Fibroblast of lung (primary cell): Measurements from ENCODE around the gene UCN3. TPM values are rescaled to one million over a fixed set of nuclear protein-coding genes. Genes with fewer than 3 reads are reported as not detected.
"Not testable (repeated sequence)": the region's sequence is repeated elsewhere in the genome, so short reads cannot be mapped to it uniquely, and the experiment has no call there.

Source experiments
- DNase-seq, 2 donors: peaks; one replicate each; pipeline versions ENCODE4 v3.0.0 to v3.0.0-alpha.2; 2010; ENCODE audit warnings: low read depth in 2 of 2
- H2AFZ ChIP-seq: 2 replicates; pipeline ENCODE4 v1.5.1; 2012; ENCODE audit warnings: low read length, control low read depth, inconsistent platforms
- H3K27ac ChIP-seq: 2 replicates; pipeline ENCODE4 v1.5.1; 2011; ENCODE audit warnings: low read length, control low read depth; ENCODE audit not compliant: insufficient read depth
- H3K27me3 ChIP-seq: 2 replicates; pipeline ENCODE4 v1.5.1; 2011; ENCODE audit warnings: mild to moderate bottlenecking, low read length; ENCODE audit not compliant: control insufficient read depth, insufficient read depth
- H3K36me3 ChIP-seq: 2 replicates; pipeline ENCODE4 v1.5.1; 2011; ENCODE audit warnings: low read length; ENCODE audit not compliant: control insufficient read depth, insufficient read depth
- H3K4me1 ChIP-seq: 2 replicates; pipeline ENCODE4 v1.5.1; 2011; ENCODE audit warnings: low read length; ENCODE audit not compliant: control insufficient read depth, insufficient read depth; ENCODE audit errors: extremely low read depth
- H3K4me2 ChIP-seq: 2 replicates; pipeline ENCODE4 v1.5.1; 2011; ENCODE audit warnings: low read length, control low read depth; ENCODE audit not compliant: insufficient read depth; ENCODE audit errors: extremely low read depth
- H3K4me3 ChIP-seq, 4 experiments: fragments of 200-600 bp in 1 of 4; sonication (generic) in 1 of 4; replicated peaks in 1 of 4; 2 replicates each; pipeline ENCODE4 v1.5.1; 2011 to 2016; ENCODE audit warnings: low read length in 4 of 4, low read depth in 3 of 4, mild to moderate bottlenecking in 3 of 4, control low read depth in 2 of 4, inconsistent platforms in 1 of 4, mixed read lengths in 1 of 4; ENCODE audit not compliant: insufficient read depth in 1 of 4; ENCODE audit errors: control extremely low read depth in 1 of 4
- H3K79me2 ChIP-seq: 2 replicates; pipeline ENCODE4 v1.5.1; 2012; ENCODE audit warnings: mild to moderate bottlenecking, low read length, inconsistent platforms; ENCODE audit not compliant: control insufficient read depth, insufficient read depth
- H3K9ac ChIP-seq: 2 replicates; pipeline ENCODE4 v1.5.1; 2011; ENCODE audit warnings: mild to moderate bottlenecking, low read length, control low read depth; ENCODE audit not compliant: insufficient read depth
- H3K9me3 ChIP-seq: 2 replicates; pipeline ENCODE4 v1.5.1; 2012; ENCODE audit warnings: low read depth, low read length; ENCODE audit not compliant: control insufficient read depth, insufficient read depth
- H4K20me1 ChIP-seq: 2 replicates; pipeline ENCODE4 v1.5.1; 2011; ENCODE audit warnings: low read length; ENCODE audit not compliant: control insufficient read depth, insufficient read depth; ENCODE audit errors: extremely low read depth
- CTCF ChIP-seq, 2 donors: IDR thresholded peaks in 1 of 2; conservative IDR thresholded peaks in 1 of 2; 1 replicate in 1 of 2; 2 replicates in 1 of 2; pipeline ENCODE4 v1.5.1; 2011 to 2012; ENCODE audit warnings: low read length in 2 of 2, control low read depth in 1 of 2, inconsistent platforms in 1 of 2, low read depth in 1 of 2, mild to moderate bottlenecking in 1 of 2
- EZH2 ChIP-seq: IDR thresholded peaks from 2 replicates; pipeline ENCODE4 v1.5.1; 2012; ENCODE audit warnings: low read length, control low read depth, mild to moderate bottlenecking; ENCODE audit errors: missing control alignments
- polyA plus RNA-seq, 2 donors: library from polyadenylated mRNA; depleted of rRNA in 1 of 2; stranded (reverse) in 1 of 2; unstranded in 1 of 2; fragments of >200 nt; gene quantifications; 2 replicates each; pipeline ENCODE4 v1.2.1, GENCODE V29; 2011 to 2012; ENCODE audit warnings: missing spikeins in 1 of 2
- total RNA-seq: library from RNA; depleted of rRNA; stranded (reverse); fragments of >200 nt; gene quantifications from 2 replicates; pipeline ENCODE4 v1.2.1, GENCODE V29; 2014

Gene UCN3
- total and polyA plus RNA-seq, 2 donors (not counting 1 experiment from before 2014, with no cell fraction given), result not detected

DNA sequence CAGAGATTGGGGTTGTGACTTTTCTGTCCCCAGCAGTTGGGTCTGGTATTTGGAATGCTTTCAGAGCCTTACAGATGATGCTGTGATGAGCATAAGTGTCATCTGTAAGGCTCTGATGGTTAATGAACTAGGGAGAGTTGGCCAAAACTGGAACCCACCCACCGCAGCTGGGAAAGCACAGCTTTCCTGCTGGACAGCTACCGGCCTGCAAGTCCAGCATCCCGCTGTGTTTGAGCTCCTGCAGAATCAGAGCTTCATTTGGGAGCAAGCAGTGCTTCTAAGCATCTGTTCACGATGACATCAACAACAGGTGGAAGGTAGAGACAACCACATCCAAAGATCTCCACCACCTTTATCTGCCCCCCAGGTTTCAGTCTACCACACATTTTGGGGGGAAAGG is 11.7 kb downstream of the UCN3 start:
- no peaks in the 10 kb centered on the region for H3K4me1 ChIP-seq
- DNase-seq, result no peak
- H3K27ac ChIP-seq, result no peak overlapping the region
- no peaks in the 10 kb centered on the region for H4K20me1 ChIP-seq
- H3K27me3 ChIP-seq, result no peaks in the 10 kb centered on the region
- no peaks in the 10 kb centered on the region for H3K36me3 ChIP-seq
- no peak overlapping the region for H3K4me2 ChIP-seq
- no peak overlapping the region for H3K4me3 ChIP-seq
- H3K9me3 ChIP-seq, result no peaks in the 10 kb centered on the region
- H3K9ac ChIP-seq, result no peak overlapping the region
- no peaks in the 10 kb centered on the region for H3K79me2 ChIP-seq
- no peak for TF ChIP-seq EZH2
- no peak overlapping the region for H2AFZ ChIP-seq

DNA sequence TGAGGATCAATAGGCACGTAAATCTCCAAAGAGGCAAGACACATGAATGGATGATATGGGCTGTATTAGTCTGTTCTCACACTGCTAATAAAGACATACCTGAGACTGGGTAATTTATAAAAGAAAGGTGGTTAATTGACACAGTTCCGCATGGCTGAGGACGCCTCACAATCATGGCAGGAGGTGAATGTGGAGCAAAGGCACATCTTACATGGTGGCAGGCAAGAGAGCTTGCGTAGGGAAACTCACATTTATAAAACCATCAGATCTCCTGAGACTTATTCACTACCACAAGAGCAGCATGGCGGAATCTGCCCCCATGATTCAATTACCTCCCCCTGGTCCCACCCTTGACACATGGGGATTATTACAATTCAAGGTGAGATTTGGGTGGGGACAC is 14.4 kb downstream of the UCN3 start:
- not testable (repeated sequence) for H3K4me1 ChIP-seq, DNase-seq, H3K27me3 ChIP-seq, H3K36me3 ChIP-seq, H2AFZ ChIP-seq, H3K9me3 ChIP-seq, H3K9ac ChIP-seq, H3K4me3 ChIP-seq, H4K20me1 ChIP-seq, H3K4me2 ChIP-seq, H3K27ac ChIP-seq, H3K79me2 ChIP-seq

GRCh38 chr10:5380395-5380794 is 15.6 kb downstream of the UCN3 start:
- H3K4me2 ChIP-seq, DNase-seq, H4K20me1 ChIP-seq, H3K9me3 ChIP-seq, H2AFZ ChIP-seq, H3K27ac ChIP-seq, H3K4me3 ChIP-seq, H3K9ac ChIP-seq, H3K36me3 ChIP-seq, H3K27me3 ChIP-seq, H3K79me2 ChIP-seq, H3K4me1 ChIP-seq: not testable (repeated sequence)

DNA sequence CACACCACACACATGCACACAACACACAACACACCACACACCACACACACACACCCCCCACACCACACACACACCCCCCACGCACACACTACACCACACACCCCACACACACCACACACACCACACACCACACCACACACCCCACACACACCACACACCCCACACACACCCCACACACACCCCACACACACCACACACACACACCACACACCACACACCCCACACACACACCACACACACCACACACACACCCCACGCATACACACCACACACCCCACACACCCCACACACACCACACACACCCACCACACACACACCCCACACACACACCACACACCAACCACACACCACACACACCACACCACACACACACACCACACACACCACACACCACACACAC is 16.4 kb downstream of the UCN3 start:
- no peaks in the 10 kb centered on the region for H3K27me3 ChIP-seq
- no peaks in the 10 kb centered on the region for H4K20me1 ChIP-seq
- TF ChIP-seq CTCF (conservative IDR thresholded peaks at IDR 0.05 in 1 of 2, IDR thresholded peaks at IDR 0.05 in 1 of 2; ENCODE audit: low read depth in 1 of 2, low read length in 2 of 2) (no peak), EZH2 (no peak)
- no peak overlapping the region for H3K27ac ChIP-seq
- no peak for DNase-seq
- H3K79me2 ChIP-seq, result no peaks in the 10 kb centered on the region
- H3K4me1 ChIP-seq, result no peaks in the 10 kb centered on the region
- no peak overlapping the region for H3K4me3 ChIP-seq
- no peak overlapping the region for H3K4me2 ChIP-seq
- no peaks in the 10 kb centered on the region for H3K36me3 ChIP-seq
- H3K9ac ChIP-seq, result no peak overlapping the region
- no peak overlapping the region for H2AFZ ChIP-seq
- H3K9me3 ChIP-seq, result no peaks in the 10 kb centered on the region
